Embryonic facial prominence (tissue), 1 donor: ENCODE measurements around the gene RAMP1.
"Not testable (repeated sequence)": the region's sequence is repeated elsewhere in the genome, so short reads cannot be mapped to it uniquely, and the experiment has no call there.

Source experiments
- DNase-seq: peaks from one replicate; pipeline ENCODE4 v3.0.0-alpha.2; 2016; ENCODE audit errors: extremely low spot score

RAMP1 gene

GRCh38 chr2:237859533-237860272 is at the start of gene RAMP1:
TSS of gene RAMP1 (plus strand) at chr2:237859623. CDS start at chr2:237859676, 53 bp downstream.
- DNase-seq = no peak

GRCh38 chr2:237815637-237816036 is 43.8 kb upstream of the RAMP1 start:
- DNase-seq = no peak

DNA sequence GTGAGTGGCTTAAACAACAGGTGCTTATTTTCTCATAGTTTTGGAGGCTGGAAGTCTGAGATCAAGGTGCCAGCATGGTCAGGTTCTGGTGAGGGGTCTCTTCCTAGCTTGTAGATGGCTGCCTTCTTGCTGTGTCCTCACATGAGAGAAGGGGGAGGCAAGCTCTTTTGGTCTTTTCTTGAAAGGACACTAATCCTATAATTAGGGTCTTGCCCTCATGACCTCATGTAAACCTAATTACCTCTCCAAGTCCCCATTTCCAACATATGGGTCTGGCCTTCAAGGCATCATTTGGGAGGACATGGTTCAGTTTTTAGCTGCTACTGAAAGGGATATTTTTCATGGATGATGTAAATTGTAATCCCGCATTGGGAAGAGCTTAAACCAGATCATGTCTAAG is 42.9 kb upstream of the RAMP1 start:
- DNase-seq = no peak

GRCh38 chr2:237818066-237818473 is 41.4 kb upstream of the RAMP1 start:
- no peak for DNase-seq

GRCh38 chr2:237819231-237819630 is 40.2 kb upstream of the RAMP1 start:
- no peak for DNase-seq

DNA sequence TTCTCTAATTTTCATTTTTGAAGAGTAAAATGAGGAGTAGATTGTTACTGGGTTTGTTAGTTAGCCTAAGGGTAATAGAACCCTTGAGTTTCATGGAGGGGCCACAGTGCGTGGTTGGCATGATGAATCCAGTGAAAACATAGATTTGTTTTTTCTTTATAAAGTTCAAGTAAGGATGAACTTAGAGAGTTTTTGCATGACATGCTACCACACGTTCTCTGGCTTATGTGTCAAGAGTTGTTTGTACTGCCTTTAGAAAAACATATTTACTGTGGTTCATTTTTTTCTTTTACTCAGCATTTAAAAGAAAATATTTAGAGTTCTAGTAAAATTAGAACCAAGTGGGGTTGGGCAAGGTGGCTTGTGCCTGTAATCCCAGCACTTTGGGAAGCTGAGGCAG is 39.0 kb upstream of the RAMP1 start:
- no peak for DNase-seq

- DNase-seq = no peak
These were observed 35.9 kb upstream of the RAMP1 start for GRCh38 chr2:237823544-237823943.

GRCh38 chr2:237824085-237824484 is 35.3 kb upstream of the RAMP1 start:
- DNase-seq = no peak

- no peak for DNase-seq
These were observed 31.9 kb upstream of the RAMP1 start for GRCh38 chr2:237827421-237827987.

- DNase-seq = no peak
These were observed 28.9 kb upstream of the RAMP1 start for GRCh38 chr2:237830522-237830921.

DNA sequence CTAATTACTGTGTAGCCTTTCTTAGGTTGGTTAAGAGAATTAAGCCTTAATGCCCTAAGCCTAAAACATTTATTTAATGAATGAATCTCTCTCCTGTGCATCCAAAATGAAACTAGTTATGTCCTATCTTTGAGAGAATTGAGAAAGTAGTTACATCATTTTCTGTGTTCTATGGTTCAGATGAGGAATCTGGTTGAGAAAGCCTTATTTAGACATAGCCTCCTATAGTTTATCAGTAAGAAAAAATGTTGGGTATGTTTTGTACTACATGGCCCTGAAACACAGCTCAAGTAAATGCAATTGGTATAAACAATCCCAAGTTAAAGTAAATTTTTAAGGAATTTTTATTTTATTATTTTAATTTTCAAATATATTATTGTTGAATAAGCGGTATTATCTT is 25.9 kb upstream of the RAMP1 start:
- DNase-seq = no peak

GRCh38 chr2:237835372-237835771 is 24.1 kb upstream of the RAMP1 start:
- DNase-seq = no peak

DNA sequence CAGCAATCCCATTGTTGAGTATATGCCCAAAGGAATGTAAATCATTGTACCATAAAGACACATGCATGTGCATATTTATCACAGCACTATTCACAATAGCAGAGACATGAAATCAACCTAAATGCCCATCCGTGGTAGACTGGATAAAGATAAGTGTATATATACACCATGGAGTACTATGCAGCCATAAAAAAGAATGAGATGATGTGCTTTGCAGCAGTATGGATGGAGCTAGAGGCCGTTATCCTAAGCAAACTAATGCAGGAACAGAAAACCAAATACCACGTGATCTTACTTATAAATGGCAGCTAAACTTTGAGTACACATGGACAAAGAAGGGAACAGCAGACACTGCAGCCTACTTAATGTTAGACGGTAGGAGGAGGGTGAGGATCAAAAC is 18.4 kb upstream of the RAMP1 start:
- DNase-seq = no peak

GRCh38 chr2:237848940-237849339 is 10.5 kb upstream of the RAMP1 start:
- DNase-seq = not testable (repeated sequence)

DNA sequence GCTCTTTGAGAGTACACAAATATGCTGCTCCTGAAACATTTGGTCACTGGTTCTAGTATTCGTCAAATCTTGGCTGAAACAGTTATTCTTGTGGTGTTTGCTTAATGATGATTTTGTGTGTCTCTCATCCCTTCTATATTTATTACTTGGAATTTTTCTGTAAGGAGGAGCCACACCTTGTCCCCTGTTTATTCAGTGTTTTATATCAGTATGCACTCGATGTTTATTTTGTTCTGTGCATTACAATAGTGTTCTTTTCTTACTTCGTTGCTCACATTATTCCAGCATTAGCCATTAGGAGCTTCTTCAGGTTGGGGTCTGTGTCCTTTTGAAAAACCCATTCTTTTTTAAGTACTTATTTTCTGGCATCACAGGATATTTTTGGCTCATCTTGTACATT is 5.1 kb upstream of the RAMP1 start:
- DNase-seq = no peak

- DNase-seq = no peak
These were observed 1.6 kb upstream of the RAMP1 start for GRCh38 chr2:237857791-237858190.

DNA sequence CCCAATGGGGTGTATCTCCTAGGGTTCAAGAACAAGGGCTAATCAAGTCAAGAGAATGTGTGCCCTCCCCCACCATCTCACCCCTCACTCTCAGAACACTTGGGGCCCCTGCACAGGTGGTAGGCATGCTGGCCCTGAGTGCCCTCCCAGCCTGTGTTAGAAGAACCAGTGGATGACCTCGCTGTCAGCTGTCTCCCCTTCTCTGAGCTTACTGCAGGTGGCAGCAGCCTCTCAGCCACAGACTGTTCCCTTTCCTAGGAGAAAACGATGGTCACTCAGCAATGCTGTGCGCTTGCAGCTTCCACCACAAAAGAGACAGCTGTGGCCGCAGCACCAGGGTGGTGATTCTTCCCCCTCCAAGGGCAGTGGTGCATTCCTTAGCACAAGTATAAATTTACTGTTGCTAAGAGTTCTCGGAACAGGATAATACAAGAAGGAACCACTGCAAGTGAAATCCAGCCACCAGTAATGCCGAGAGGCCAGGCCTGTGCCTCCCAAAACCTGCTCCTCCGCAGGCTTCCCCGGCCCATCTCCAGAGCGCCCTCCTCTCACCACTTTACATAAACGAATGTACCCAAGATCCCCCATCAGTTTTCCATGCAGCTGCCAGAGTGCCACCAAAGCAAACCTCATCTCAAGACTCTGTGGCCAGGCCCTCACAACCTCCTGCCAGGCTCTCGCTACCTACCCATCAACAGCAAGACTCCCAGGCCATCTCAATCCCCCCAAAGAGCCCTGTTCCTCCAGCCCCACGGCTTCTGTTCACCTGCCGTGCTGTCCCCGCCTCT is 935 bp upstream of the RAMP1 start:
- peak; percentile 26 for DNase-seq

DNA sequence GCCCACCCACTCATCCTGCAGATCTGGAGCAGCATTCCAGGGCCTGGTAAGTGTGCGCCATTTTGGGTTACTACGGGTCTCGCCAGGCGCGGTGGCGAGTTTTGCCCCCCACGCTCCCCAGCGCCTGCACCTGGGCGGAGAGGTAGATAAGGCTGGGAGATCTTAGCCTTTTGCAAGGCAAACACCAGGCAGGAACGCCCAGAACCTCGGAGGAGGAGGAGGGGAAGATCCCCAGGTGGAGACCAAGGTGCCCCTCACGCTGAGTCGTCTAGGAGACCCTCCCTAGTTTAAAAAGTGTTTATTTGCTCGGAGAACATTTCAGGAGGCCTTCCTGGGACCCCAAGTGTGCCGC is 365 bp upstream of the RAMP1 start:
- no peak for DNase-seq

DNA sequence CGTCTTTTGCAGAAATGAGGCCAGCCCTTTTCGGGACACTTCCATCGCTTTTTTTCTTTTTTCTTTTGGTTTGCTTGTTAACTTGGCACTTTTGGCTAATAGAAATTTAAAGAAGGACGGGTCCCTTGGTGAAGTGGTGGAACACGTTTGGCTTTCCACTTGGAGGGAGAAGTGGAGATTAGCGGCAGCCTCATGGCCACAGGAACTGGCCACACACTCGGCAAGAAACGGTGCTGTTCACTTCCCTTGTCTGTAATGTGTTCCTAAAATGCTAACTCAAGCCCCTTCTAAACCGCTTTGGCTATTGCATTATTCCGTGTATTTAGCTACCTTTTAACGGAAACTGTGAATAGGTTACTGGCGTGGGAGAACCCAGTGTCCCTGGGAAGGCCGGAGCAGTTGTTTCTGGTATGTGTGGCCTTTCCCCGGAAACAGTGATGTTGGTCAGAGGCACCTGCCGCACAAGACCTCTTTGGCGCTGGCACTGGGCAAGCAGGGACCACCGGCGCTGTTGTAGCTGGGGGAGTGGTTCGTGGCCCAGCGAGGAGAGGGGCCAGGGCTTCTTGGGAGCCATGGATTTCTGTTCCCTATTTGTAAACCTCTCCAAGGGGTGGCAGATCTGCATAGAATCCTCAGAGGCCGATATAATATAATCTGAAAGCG is 981 bp downstream of the RAMP1 start:
- no peak for DNase-seq

DNA sequence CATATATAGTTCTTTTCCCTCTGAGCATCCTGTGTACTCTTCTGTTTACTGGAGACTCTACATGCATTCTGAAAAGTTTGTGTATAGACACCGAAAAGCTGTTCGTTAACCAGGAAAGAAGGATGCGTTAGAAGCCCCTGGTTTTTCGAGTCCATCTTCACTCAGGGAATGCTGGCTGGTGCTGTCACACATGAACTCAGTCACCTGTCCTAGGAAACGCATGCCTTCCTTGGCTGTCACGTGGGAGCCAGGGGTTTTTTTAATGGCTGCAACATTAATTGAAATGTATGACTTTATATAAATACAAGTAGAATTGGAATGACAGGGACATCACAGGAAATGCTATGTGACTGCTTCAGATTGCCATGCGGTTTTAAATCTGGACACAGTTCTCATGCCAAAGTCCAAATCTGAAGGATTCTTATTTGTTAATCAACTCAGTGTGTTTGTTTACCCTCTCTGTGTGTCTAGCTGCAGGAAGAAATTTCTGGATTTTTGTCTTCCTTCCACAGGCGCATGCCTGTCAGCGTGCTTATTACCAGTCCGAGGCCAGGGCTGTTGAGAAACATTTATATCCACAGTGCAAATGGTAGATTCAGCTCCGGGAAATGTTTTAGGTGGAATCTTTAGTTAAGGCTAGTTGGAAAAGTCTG is 2.6 kb downstream of the RAMP1 start:
- no peak for DNase-seq

GRCh38 chr2:237862528-237862895 is 3.1 kb downstream of the RAMP1 start:
- no peak for DNase-seq

GRCh38 chr2:237863102-237863511 is 3.7 kb downstream of the RAMP1 start:
- DNase-seq = no peak
